ENCODE results near the gene COMMD1.

DNA sequence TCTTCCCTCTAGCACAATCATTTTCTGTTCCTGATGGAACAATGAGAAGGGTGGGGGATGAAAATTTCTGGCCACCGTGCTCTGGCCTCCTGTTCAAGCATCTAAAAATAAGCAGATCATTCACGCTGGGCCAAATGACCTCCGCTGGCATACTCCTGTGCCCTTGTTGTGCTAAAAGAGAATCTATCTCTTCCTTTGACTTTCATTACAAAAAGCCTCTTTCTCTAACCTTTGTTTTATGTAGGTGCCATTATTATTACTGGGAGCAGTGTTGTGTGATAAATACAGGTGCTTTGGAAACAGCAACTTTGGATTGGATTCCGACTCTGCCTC, 245.8 kb downstream of the COMMD1 start:
- no peak for TF ChIP-seq HDAC2 (IDR thresholded peaks at IDR 0.05)
- no peak for TF ChIP-seq CTCF (IDR thresholded peaks at IDR 0.05)
- no peak for TF ChIP-seq RCOR1 (IDR thresholded peaks at IDR 0.05; ENCODE audit: low read depth, low read length)
- no peak for TF ChIP-seq MYC (IDR thresholded peaks at IDR 0.05; ENCODE audit: borderline replicate concordance, low read length)
- TF ChIP-seq EHF (CRISPR knock-in tag; IDR thresholded peaks at IDR 0.05) = no peak
- TF ChIP-seq JUN (IDR thresholded peaks at IDR 0.05) = no peak
- TF ChIP-seq ZC3H11A (IDR thresholded peaks at IDR 0.05) = no peak
- TF ChIP-seq REST (IDR thresholded peaks at IDR 0.05) = no peak
- no peak for TF ChIP-seq RAD21 (conservative IDR thresholded peaks at IDR 0.05 in 1 of 2, IDR thresholded peaks at IDR 0.05 in 1 of 2)
- TF ChIP-seq POLR2AphosphoS2 (conservative IDR thresholded peaks at IDR 0.05; ENCODE audit: low read length) = no peak
- no peak for TF ChIP-seq RFX5 (IDR thresholded peaks at IDR 0.05)
- no peak for TF ChIP-seq POLR2A (IDR thresholded peaks at IDR 0.05; ENCODE audit: low read length)
- TF ChIP-seq PBX3 (IDR thresholded peaks at IDR 0.05) = no peak
- TF ChIP-seq CBX2 (IDR thresholded peaks at IDR 0.05; ENCODE audit: borderline replicate concordance, low read depth) = no peak
